GM12878 (cell line): ENCODE measurements around the gene ATL2.

ENCODE experiments used
- BHLHE40 ChIP-seq, 2 experiments: fragments of 450-650 bp in 1 of 2; IDR thresholded peaks; 2 replicates each; pipeline ENCODE4 v1.6.1; 2011 to 2017; ENCODE audit warnings: low read depth in 2 of 2, borderline replicate concordance in 1 of 2, improper control_type of control experiment in 1 of 2, low read length in 1 of 2, mild to moderate bottlenecking in 1 of 2
- CTCF ChIP-seq, 3 experiments: IDR thresholded peaks in 2 of 3; conservative IDR thresholded peaks in 1 of 3; 2 replicates each; pipeline ENCODE4 v1.5.1; 2011; ENCODE audit warnings: low read depth in 3 of 3, low read length in 3 of 3, mild to moderate bottlenecking in 3 of 3, control low read depth in 2 of 3, moderate library complexity in 2 of 3, inconsistent platforms in 1 of 3, mixed read lengths in 1 of 3; ENCODE audit not compliant: control insufficient read depth in 2 of 3, insufficient read depth in 1 of 3; ENCODE audit errors: extremely low read depth in 1 of 3
- JUND ChIP-seq: IDR thresholded peaks from 2 replicates; pipeline ENCODE4 v1.6.1; 2012; ENCODE audit warnings: low read depth, mild to moderate bottlenecking, low read length, improper control_type of control experiment, moderate library complexity
- KAT2A ChIP-seq: conservative IDR thresholded peaks from 2 replicates; pipeline ENCODE4 v1.6.1; 2011; ENCODE audit warnings: low read depth, low read length; ENCODE audit not compliant: control insufficient read depth
- RAD21 ChIP-seq: IDR thresholded peaks from 2 replicates; pipeline ENCODE4 v1.6.1; 2011; ENCODE audit warnings: mild to moderate bottlenecking, low read depth, low read length, moderate library complexity; ENCODE audit not compliant: insufficient read depth
- TF ChIP-seq, protein P1 (sequence below): fragments of 450-650 bp; formaldehyde crosslinking; IDR thresholded peaks from 2 replicates; pipeline ENCODE4 v1.4.0; 2022; ENCODE audit warnings: mild to moderate bottlenecking, moderate library complexity

DNA sequence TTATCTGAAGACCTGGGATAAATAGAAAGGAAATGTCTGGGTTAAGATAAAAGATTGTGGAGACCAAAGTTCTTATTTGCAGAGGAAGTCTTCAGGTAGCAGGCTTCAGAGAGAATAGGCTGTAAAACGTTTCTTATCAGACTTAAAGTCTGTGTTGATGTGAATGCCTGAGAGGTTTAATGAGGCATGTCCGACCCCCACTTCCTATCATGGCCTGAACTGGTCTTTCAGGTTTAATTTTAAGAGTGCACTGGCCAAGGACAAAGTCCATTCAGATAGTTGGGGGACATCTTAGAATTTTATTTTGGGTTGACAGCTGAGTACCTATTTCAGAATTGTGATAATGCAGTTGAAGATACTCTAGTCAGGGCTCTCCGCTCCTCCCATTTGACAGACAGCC, 92.1 kb downstream of the ATL2 start:
- no peak for TF ChIP-seq CTCF (IDR thresholded peaks at IDR 0.05 in 2 of 3, conservative IDR thresholded peaks at IDR 0.05 in 1 of 3; ENCODE audit: control insufficient read depth in 2 of 3, extremely low read depth in 1 of 3, insufficient read depth in 1 of 3, low read depth in 3 of 3, low read length in 3 of 3)
- no peak for TF ChIP-seq JUND
- TF ChIP-seq, protein P1, sequence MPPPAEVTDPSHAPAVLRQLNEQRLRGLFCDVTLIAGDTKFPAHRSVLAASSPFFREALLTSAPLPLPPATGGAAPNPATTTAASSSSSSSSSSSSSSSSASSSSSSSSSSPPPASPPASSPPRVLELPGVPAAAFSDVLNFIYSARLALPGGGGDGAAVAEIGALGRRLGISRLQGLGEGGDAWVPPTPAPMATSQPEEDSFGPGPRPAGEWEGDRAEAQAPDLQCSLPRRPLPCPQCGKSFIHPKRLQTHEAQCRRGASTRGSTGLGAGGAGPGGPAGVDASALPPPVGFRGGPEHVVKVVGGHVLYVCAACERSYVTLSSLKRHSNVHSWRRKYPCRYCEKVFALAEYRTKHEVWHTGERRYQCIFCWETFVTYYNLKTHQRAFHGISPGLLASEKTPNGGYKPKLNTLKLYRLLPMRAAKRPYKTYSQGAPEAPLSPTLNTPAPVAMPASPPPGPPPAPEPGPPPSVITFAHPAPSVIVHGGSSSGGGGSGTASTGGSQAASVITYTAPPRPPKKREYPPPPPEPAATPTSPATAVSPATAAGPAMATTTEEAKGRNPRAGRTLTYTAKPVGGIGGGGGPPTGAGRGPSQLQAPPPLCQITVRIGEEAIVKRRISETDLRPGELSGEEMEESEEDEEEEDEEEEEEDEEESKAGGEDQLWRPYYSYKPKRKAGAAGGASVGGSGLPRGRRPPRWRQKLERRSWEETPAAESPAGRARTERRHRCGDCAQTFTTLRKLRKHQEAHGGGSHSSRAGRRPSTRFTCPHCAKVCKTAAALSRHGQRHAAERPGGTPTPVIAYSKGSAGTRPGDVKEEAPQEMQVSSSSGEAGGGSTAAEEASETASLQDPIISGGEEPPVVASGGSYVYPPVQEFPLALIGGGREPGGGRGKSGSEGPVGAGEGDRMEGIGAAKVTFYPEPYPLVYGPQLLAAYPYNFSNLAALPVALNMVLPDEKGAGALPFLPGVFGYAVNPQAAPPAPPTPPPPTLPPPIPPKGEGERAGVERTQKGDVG = no peak
- TF ChIP-seq BHLHE40 (IDR thresholded peaks at IDR 0.05; ENCODE audit: borderline replicate concordance in 1 of 2, low read depth in 2 of 2, low read length in 1 of 2) = no peak
- no peak for TF ChIP-seq RAD21
- no peak for TF ChIP-seq KAT2A
